Subcutaneous adipose tissue (tissue), 4 donors: ENCODE data around the gene NKAIN2. TPM values are rescaled to one million over a fixed set of nuclear protein-coding genes. Genes with fewer than 3 reads are reported as not detected.

Experiments
- CTCF ChIP-seq: fragments of 450-650 bp; IDR thresholded peaks from one replicate; pipeline ENCODE4 v1.5.1; 2016; ENCODE audit warnings: low read depth, mild to moderate bottlenecking, control low read depth, antibody characterized with exemption, moderate library complexity
- total RNA-seq, 4 donors: library from RNA; depleted of rRNA; stranded (reverse); fragments of >200 nt; gene quantifications; one replicate each; pipeline ENCODE4 v1.1.0, GENCODE V29; 2016

NKAIN2 gene
- total RNA-seq, 4 donors from 2014 or later: not detected

DNA sequence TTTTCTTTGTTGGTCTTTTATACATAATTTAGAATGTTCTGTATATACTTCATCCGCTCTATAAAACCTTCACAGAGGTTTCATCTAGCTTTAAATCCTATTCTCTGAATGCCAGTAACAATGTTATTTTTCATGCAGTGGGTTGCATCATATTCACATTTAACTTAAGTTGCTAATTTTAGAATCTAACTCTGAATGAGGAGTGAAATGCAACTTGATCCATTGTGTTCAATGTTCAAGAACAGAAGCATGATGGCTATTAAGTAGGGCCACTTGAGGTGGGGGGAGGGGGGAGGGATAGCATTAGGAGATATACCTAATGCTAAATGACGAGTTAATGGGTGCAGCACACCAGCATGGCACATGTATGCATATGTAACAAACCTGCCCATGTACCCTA is 224.5 kb downstream of the NKAIN2 start:
- TF ChIP-seq CTCF: no peak

DNA sequence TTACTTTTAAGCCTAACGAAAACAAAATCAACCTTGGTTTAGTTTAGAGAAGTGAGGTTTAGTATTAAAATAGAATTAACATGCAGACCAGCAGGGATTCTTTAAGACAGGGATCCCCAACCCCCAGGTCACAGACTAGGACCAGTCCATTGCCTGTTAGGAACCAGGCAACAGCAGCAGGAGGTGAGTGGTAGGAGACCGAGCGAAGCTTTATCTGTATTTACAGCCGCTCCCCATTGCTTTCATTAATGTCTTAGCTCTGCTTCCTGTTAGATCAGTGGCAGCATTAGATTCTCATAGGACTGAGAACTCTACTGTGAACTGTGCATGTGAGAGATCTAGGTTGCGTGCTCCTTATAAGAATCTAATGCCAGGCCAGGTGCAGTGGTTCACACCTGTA is 225.9 kb downstream of the NKAIN2 start:
- no peak for TF ChIP-seq CTCF

DNA sequence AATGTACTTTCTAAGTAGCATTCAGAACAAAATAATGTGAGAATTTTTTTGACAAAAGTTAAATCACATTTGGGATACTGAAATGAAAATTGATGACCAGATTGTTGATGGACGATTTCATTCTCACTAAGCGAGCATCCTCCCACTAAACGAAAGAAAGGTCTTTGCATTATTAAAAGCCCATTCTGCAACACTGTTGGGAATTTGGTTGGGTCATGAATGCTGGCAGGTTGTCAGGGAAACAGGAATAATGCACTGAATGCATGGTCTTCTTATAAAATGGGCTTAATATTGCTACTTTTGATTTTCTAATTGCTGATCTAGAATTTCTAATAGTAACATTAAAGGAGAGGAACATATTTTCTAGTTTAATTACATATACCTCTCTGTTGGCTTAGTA is 229.8 kb downstream of the NKAIN2 start:
- no peak for TF ChIP-seq CTCF

GRCh38 chr6:124036384-124036783 is 232.7 kb downstream of the NKAIN2 start:
- TF ChIP-seq CTCF: no peak

DNA sequence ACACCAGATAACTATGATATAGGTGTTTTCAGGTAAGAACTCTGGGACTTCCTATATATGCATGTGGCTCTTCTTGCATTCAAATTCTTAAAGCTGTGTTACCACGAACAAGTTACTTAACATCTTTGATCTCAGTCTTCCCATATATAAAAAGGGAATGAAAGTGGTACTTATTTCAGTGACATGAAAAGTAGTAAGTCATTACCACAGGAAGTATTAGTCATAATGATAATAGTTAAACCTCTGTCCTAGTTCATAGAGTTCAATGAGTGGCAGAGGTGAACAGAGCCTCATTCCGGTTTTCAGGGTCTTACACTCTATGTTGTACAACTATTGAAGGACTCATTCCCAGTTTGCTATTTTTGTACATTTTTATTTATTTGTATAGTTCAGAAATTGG is 237.0 kb downstream of the NKAIN2 start:
- TF ChIP-seq CTCF: no peak

DNA sequence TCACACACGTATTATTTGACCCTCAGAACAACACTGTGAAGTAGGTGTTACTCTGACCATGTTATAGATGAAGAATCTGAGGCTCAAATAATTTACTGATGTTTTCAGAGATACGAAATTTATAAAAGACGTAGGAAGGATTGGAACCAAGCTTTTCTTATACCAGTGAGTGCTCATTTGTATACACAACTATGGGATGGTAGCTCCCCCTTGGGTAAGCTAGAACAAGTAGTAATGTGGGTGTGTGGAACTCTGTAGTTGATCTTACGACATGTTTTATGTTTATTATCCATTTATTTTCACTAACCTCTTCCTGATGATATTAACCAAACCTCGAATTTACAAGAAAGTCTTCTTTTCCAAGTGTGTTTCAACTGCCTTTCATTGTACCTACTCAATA is 248.5 kb downstream of the NKAIN2 start:
- TF ChIP-seq CTCF: no peak

GRCh38 chr6:124053315-124053714 is 249.7 kb downstream of the NKAIN2 start:
- no peak for TF ChIP-seq CTCF

DNA sequence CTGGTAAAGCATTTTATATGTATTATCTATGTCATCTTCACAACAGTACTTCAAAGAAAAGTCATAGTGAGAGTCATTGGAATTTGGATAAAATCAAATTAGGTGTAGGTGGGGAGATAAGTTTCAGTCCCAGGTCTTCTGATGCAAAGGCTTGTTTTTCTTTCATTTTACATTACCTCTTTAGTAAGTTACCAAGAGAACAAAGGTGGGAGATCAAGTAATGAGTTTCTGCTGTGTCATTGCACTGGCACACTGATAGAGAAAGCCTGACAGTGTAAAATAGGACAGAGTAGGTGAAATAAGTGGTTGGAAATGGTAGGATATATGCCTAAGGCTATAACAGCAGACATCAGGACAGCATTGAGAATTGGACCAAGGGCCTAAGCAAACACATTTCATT is 250.4 kb downstream of the NKAIN2 start:
- no peak for TF ChIP-seq CTCF
